Endometrial microvascular endothelial cells (primary cell): ENCODE measurements around the gene EIF3J. TPM values are rescaled to one million over a fixed set of nuclear protein-coding genes. Genes with fewer than 3 reads are reported as not detected.
"Not testable (repeated sequence)": the region's sequence is repeated elsewhere in the genome, so short reads cannot be mapped to it uniquely, and the experiment has no call there.

Experiments
- in situ Hi-C: cut with HindIII; loops from 2 replicates; pipeline ENCODE4 v1.10.0; 2017; ENCODE audit warnings: low sequenced_read_pairs, low pct_unique_long_range_greater_than_20kb; ENCODE audit errors: inconsistent ontology term
- total RNA-seq: library from RNA; depleted of rRNA; stranded (reverse); fragments of >200 nt; gene quantifications from one replicate; pipeline ENCODE4 v1.2.3, GENCODE V29; 2015; ENCODE audit errors: inconsistent ontology term

Gene EIF3J
- total RNA-seq, 1 donor from 2014 or later = 98.8 TPM

GRCh38 chr15:44536302-44536961 is 515 bp upstream of the EIF3J start:
- in situ Hi-C loops = no loop called here

GRCh38 chr15:44537735-44538240 is 841 bp downstream of the EIF3J start:
- in situ Hi-C loops = no loop called here

- in situ Hi-C loops = no loop called here
Measured at GRCh38 chr15:44541282-44541958, 4.5 kb downstream of the EIF3J start.

DNA sequence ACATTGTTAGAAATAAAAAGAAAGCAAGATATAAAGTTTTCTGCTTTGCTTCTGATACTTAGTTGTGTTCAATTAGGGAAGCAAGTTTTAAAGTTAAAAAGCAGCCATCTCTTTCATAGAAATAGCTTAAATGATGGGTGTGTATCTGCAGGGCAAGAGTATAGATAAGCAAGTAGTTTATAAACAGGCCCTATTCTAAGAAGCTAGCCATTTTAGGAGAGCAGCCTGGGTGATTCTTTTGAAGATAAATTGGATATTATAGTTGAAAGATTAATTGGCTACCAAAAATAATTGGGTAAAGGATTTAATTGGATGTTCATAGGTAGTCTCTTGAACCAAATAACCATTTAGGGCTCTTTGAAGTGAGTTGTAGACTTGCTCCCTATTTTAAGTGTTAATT is 5.6 kb downstream of the EIF3J start:
- in situ Hi-C loops = no loop called here

- in situ Hi-C loops = not testable (repeated sequence)
Measured at GRCh38 chr15:44544745-44545144, 7.8 kb downstream of the EIF3J start.

GRCh38 chr15:44545913-44546802 is 9.2 kb downstream of the EIF3J start:
- in situ Hi-C loops = no loop called here

DNA sequence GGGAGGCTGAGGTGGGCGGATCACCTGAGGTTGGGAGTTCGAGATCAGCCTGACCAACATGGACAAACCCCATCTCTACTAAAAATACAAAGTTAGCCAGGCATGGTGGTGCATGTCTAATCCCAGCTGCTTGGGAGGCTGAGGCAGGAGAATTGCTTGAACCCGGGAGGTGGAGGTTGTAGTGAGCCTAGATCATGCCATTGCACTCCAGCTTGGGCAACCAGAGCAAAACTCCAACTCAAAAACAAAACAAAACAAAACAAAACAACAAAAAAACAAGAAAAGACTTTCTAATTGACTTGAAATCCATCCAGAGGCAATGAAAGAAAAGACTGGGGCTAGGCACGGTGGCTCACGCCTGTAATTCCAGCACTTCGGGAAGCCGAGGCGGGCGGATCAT is 12.2 kb downstream of the EIF3J start:
- in situ Hi-C loops = not testable (repeated sequence)

DNA sequence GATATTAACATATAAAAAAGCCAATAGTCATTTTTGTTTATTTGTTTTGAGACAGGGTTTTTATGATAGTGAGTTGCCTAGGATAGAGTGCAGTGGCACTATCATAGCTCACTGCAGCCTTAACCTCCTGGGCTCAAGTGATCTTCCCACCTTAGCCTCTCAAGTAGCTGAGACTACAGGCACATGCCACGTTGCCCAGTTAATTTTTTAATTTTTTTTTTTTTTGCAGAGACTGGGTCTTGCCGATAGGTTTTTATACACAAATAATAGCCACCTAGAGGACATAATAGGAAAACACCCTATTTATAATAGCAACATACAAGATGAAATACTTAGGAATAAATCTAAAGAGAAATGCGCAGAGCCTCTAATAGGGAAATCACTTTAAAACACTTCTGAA is 13.3 kb downstream of the EIF3J start:
- in situ Hi-C loops = no loop called here

DNA sequence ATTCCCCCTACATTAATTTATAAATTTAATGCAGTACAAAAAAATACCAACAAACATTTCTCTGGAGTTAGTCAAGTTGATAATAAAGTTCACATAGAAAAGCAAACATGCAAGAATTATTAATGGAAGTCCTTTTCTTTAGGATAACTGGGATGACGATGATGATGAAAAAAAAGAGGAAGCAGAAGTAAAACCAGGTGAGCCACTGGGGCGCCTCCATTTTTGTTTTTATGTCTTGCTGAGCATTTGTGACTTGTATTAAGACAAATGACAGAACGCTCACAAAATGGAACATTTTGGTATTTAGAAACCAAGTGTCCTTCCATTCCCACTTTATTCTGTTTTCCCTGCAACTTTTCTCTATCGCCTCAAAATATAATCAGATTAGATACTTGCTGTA is 13.8 kb downstream of the EIF3J start:
- in situ Hi-C loops = no loop called here

- in situ Hi-C loops = no loop called here
Measured at GRCh38 chr15:44554934-44555723, 18.2 kb downstream of the EIF3J start.

DNA sequence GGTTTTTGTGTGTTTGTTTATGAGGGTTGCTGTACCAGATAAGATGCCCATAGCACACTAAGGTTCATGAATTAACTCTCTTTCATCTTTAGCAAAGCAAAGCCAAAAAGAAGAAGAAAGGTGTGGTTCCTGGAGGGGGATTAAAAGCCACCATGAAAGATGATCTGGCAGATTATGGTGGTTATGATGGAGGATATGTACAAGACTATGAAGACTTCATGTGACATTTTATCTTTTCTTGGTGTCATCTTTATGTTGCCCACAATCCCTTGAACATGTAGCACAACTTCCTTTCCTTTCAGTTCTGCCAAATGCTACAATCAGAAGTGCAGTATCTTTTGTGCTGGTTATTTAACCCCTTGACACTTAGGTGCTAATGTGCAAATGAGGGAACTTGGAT is 24.0 kb downstream of the EIF3J start:
- in situ Hi-C loops = not testable (repeated sequence)

DNA sequence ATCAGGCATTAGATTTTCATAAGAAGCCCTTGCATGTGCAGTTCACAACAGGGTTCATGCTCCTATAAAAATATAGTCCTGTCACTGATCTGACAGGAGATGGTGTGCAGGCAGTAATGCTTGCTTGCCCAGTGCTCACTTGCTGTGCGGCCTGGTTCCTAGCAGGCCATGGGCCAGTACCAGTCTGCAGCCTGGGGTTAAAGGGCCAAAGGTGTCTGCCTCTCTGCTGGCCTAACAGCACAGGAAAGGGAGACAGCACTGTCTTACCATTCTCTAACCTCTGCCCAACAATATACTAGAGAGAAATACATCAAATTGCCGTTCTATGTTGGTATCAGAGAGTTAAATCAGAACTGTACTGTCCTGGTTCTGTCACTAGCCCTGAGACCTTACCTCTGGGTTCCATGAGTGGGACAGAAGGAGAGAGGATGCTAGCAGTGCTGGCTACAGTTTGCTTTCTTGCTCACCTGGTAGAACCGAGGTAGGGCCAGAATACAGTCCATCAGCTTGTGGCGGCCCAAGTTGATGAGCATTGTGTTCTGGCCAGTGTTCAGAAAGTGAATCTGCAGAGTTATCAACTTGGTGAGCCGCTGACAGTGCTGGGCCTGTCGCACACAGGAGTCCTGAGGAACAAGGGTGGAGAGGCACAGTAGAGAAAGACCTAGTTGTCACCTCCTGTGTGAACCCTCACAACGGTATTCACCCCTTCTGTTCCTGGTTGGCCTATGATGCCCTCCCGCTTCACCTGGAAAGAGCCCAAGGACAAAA is 28.6 kb downstream of the EIF3J start:
- in situ Hi-C loops = no loop called here

DNA sequence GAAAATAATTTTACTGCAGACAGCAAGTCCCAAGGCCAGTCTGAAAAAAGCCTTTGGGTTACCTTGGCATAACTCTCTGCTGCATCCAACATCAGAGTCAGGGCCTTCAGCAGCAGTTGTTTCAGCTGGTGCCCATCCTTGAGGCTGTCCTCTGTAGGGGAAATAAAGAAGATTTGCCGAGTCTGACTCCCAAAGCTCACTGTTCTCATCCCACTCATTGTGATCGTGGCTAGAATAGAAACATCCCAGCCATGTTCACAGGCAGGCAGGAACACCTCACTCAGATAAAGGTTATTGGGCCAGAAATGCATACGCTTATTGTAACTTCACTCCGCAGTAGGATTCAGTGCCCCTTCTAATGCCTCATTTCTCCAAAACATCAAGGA is 29.2 kb downstream of the EIF3J start:
- in situ Hi-C loops = no loop called here

DNA sequence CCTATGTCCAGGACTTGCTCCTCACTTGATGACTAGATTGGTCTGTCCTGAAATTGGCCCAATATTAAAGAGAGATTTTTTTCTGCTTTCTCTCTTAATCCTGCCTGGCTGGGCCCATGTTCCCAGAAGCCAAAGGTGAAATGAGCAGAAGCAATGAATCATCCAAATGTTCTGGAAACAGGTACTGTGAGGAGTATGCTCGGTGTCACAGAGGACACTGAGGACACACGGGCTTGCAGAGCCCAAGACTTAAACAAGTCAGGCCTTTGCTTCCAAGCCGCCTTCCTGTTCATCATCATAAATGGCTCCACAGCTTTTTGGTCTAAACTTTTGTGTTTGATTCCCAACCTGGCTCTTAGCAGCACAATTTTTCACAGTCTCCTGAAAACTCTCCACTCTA is 31.4 kb downstream of the EIF3J start:
- in situ Hi-C loops = no loop called here

- in situ Hi-C loops = no loop called here
Measured at GRCh38 chr15:44569316-44569715, 32.4 kb downstream of the EIF3J start.

- in situ Hi-C loops = no loop called here
Measured at GRCh38 chr15:44570361-44570760, 33.4 kb downstream of the EIF3J start.

GRCh38 chr15:44573386-44573785 is 36.4 kb downstream of the EIF3J start:
- in situ Hi-C loops = no loop called here

- in situ Hi-C loops = no loop called here
Measured at GRCh38 chr15:44574734-44575133, 37.8 kb downstream of the EIF3J start.
